Measurements from ENCODE around the gene EHBP1L1.
A peak's percentile ranks its signal among the peaks of the same experiment; 100 is the strongest.

EHBP1L1 gene

DNA sequence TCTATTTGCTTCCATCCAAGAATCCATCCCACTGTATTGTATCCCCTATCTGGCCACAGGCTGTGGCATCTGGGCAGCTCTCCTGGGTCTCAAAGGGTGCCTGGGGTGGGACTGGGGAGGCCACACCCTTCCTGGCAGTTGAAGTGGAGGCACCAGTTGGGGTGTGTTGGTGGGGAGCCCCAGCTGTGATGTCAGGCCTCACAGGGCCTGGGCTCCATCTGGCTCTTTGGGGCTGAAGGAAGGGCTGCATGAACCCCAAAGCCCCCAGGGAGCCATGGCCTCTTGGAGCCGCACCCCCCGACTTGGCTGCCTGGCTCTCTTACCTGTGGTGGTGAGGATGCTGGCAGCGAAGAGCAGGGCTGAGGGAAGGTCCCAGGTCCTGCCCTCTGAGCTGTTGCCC, 19.3 kb downstream of the EHBP1L1 start:
- DNase-seq (ENCODE audit: low read depth, low spot score): no peak

DNA sequence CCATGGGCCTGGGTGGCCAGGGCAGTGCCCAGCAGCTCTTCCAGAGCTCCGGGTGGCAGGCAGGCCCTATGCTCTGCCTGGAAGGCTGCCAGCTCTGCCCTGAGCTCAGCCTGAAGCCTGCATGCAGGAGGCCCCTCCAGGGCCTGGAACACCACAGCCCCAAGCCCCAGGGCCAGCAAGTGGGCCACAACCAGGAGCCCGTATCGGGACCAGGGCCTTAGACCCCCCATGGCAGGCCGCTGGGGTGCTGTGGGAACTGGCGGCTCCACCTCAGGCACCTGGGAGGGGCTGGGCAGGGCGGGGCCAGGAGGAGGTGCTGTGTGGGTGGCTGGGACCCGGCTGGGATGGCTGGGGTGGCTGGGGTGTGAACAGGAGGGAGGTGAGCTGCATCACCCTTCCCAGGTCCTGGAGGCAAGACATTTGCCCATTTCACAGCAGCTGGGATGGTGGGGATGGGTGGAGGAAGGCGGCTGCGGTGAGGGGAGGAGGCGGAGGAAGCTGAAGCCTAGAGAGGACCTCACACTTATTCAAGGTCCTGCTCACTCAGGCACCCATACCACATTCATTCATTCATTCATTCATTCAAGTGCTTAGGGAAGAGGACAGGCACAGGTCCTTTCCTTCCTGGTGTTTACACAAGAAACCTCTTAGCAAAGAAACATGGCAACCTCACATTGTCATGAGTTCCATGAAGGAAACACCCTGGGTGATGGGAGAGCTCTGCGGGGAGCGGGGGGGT, 19.9 kb downstream of the EHBP1L1 start, which contains the start of gene KCNK7:
Gene KCNK7, minus strand, starts transcription at position 258 of the 739 bp plus-strand sequence. Its CDS starts 28 bp downstream, at position 230.
- no peak for DNase-seq (ENCODE audit: low read depth, low spot score)

DNA sequence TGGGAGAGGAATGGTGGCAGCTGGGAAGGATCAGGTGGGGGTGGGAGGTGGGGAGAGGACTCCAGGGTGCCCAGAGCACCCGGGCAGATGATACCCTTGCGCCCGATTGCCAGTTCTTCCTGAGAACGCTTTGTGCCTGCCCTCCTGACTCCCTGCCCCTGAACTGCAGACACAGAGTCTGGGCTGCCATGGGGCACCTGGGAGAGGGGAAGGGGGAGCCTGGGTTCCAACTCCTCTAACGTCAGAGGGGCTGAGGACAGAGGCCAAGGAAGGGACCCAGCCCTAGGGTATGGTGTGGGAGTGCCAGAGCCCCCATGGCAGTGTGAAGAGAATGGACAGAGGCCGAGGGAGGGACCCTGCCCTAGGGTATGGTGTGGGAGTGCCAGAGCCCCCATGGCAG, 20.7 kb downstream of the EHBP1L1 start:
- DNase-seq (ENCODE audit: low read depth, low spot score): no peak

DNA sequence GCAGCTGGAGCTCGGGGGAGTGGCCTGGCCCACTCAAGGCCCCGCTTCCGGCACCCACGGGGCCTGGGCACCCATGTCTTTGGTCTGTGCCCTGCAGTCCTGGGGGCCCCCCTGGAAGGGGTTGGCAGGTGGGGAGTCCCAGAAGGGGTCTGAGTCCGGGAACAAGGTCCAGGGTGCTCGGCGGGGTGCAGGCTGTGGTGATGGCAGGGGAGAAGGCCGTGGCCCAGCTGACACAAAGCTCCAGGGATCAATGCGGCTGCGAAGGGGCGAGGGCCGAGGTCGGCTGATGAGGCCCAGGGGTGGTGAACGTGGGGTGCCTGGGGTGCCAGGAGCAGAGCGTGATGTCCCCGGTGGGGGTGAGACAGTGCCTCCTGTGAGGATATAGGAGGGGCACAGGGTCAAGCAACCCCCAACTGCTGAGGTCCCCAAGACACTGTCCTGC, 22.4 kb downstream of the EHBP1L1 start:
- no peak for DNase-seq (ENCODE audit: low read depth, low spot score)

DNA sequence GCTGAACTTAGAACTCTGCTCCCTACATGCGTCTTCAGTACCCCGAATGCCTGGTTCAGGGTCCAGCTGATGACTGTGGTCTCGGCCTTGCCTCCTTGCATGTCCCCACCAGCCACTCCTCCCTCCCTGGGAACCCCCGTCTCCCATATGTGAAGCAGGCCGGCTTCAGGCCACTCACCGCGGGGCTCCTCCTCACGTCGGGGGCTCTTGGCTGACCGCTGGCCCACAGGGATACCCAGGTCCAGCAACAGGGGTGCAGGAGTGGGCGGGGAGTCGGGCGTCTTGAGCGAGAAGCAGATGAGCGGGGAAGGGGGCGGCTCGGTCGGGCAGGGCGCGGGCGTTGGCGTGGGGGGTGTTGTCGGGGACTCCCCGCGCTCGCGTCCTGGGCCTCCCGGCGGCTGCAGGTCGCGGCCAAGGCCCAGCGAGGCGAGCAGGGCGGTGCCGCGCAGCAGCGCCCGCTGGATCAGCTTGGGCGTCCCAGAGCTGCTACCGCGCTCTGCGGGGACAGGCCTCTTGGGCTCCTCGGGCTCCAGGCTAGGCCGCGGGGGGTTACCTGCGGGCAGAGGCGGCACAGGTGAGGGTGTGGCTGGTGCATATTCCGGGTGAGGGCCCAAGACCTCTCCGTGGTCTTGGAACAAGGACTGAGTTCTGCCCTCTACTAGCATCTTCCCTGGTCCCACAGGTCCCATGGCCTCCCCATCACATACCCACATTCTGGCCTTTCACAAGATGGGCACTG, 23.5 kb downstream of the EHBP1L1 start:
- no peak for DNase-seq (ENCODE audit: low read depth, low spot score)

DNA sequence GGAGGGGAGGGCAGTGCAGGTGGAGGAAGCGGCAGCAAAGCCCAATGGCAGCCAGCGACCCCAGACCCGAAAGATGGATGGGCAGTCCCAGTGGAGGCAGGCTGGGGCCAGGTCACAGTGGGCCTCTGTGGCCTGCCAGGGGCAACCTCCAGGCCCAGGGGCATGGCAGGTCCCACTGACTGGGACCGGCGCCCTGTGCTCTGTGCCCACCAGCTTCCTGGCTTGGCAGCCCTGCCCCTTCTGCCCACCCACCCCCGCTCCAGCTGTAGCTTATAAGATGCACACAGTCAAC, 24.0 kb downstream of the EHBP1L1 start:
- DNase-seq (ENCODE audit: low read depth, low spot score): no peak

DNA sequence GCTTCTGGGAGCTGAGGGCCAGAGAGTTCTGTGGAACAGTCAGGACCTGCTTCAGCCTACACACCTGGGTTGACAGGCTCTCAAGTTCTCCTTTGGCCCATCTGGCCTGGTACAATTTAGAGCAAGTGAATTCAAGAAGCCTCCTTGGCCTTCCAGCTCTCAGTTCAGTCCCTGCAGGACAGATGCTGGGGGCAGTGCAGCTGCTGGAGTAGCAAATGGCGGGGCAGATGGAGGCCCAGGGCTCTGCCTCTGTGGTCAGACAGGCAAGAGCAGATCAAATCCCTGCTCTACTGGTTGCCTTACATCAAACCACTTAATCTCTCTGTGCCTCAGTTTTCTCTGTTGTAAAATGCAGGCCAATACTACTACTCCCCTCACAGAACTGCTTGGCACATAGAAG, 28.4 kb downstream of the EHBP1L1 start:
- DNase-seq (ENCODE audit: low read depth, low spot score): no peak

DNA sequence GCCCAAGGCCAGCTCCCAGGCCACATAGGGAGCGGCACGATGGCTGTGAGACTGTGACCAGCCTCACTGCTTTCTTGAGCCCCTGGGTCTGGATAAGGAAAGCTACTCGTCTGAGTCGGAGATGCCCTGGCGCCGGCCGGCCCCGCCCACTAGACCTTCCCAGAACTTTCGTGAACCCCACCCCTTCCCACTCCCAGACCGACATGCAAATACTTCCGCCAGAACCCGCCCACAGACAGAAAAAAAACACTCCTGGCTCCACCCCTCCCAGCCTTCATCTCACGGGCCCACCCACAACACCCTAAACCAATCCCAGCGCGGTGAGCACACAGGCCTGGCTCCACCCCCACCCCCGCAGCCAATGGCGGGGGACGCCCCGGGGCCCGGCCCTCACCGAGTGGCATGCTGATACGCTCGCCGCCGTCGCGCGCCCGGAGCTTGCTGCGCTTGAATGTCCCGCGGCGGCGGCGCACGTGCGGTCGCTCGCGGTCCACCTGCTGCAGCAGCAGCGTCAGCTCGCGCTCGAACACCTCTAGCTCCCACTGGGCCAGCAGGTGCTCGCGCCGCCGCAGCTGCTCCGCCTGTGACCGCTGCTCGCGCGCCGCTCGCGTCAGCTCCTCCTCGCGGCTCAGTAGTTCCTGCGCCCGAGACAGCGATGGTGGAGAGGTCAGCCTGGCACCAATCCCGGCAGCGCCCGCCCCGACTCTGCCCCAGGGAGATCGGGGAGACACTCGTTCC, 31.2 kb downstream of the EHBP1L1 start:
- DNase-seq (ENCODE audit: low read depth, low spot score): peak; percentile 92

DNA sequence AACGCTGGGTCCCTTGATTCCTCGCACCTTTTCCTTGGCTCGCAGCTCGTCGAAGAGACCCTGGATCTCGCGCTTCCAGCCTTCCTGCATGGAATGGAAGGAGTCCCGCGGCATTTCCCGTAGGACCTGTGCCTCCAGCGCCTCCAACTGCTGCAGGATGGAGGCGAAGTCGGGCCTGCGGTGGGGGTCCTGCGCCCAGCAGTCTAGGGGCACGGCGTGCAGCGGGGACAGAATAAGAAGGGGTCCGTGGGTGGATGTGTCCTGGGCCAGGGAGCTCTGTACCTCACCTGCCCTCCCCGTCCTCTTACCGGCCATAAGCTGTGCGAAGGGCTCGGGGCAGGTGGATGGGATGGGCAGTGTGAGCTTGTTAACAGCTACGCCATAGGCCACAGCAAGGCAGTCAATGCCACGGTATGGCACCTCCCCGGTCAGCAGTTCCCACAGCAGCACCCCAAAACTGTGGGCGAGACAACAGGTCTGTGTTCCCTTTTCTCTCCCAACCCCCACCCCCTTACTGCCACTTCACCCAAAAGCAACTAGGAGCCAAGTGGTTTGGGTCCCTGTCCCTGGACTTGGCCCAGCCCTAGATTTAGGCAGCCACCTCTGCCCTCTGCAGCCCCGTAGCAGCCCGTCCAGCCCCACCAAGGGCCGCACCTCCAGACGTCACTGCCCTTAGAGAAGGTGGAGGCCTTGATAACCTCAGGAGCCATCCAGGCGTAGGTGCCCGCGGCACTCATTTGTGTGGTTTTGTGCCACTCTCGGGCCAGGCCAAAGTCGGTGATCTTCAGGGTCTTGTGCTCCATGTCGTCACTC, 32.0 kb downstream of the EHBP1L1 start:
- DNase-seq (ENCODE audit: low read depth, low spot score): no peak

DNA sequence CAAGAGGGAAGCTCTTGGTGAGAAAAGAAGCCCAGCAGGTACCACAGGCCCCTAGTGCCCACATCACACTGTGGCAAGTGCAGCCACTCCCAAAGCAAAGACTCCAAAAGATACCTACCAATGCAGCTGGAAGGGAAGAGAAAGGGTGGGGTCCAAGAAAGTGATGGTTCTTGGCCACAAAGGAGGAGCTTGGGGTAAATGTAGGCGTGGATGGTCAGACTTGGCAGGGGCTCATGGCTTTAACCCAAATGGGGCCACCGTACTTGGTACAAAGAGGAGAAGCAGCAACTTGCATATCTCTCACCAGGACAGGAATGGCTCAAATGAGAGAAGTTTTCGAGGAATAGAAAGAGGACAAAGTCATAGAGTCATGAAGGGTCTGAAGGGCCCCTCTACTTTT, 33.4 kb downstream of the EHBP1L1 start:
- no peak for DNase-seq (ENCODE audit: low read depth, low spot score)

DNA sequence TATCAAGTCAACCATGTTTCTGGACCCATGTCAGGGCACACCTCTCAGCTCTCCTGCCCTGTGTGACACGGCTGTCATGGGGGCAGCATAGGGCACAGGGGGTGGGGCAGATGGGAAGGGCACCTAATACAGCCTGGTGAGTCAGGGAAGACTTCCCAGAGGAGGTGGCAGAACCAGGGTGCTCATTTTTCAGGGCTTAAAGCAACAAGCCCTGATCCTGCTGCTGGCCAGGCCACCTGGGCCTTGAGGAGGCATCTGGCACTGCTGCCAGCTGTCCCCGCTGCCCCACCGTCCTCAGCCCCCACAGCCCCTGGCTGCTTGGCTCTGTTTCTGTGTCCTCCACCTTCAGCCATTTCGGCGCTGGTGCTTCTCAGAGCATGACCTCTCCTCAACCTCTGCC, 33.8 kb downstream of the EHBP1L1 start:
- DNase-seq (ENCODE audit: low read depth, low spot score): no peak

DNA sequence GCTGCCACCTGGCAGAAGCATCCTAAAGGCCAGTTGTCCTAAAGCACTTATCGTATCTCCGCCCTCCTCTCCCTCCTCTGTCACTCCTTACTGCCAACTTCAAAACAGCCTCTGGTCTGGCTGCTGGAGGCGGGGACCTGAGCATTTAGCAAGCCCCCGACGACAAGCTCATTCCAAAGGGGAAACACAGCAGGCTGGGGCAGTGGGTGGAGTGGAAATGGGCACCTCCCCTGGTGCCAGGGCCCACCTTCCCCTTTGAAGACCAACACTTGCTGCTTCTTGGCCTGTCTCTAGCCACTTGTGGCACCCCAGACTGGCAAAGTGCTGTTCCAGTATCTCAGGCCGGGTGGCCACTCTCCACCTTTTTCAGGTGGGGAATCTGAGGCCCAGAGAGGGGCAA, 34.6 kb downstream of the EHBP1L1 start:
- no peak for DNase-seq (ENCODE audit: low read depth, low spot score)

DNA sequence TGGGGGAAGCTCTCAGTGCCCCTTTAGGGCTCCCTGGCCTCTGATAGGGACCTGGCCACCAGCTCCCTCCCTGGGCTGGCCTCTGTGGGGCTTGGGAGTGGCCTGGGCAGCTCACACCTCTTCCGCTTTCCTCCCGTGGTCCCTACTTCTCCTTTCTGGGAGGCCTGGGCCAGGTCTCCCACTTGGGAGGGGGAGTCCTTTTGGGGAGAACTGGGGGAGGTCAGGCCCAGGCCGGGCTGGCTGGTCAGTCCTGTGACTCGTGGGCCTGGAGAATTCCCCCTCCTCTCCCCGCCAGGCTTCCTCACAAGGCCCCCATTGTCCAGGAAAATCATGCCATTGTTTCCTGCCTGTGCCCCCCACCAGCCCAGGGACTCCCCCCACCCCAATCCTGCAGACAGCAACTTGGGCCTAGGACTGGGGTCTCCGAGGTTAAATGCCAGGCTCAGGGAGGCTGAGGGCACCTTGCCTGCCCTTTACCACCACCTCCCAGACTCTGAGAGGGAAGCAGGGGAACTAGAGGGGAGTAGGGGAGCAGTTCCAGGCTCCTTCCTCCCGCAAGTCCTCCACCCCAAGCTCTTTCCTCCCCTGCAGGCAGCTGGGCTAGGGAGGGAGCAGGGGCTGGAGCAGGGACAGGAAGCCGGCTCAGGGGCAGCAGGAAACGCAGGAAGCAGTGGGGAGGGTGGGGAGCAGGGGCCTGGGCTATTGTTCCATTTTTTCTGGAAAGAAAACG, 35.3 kb downstream of the EHBP1L1 start:
- no peak for DNase-seq (ENCODE audit: low read depth, low spot score)

DNA sequence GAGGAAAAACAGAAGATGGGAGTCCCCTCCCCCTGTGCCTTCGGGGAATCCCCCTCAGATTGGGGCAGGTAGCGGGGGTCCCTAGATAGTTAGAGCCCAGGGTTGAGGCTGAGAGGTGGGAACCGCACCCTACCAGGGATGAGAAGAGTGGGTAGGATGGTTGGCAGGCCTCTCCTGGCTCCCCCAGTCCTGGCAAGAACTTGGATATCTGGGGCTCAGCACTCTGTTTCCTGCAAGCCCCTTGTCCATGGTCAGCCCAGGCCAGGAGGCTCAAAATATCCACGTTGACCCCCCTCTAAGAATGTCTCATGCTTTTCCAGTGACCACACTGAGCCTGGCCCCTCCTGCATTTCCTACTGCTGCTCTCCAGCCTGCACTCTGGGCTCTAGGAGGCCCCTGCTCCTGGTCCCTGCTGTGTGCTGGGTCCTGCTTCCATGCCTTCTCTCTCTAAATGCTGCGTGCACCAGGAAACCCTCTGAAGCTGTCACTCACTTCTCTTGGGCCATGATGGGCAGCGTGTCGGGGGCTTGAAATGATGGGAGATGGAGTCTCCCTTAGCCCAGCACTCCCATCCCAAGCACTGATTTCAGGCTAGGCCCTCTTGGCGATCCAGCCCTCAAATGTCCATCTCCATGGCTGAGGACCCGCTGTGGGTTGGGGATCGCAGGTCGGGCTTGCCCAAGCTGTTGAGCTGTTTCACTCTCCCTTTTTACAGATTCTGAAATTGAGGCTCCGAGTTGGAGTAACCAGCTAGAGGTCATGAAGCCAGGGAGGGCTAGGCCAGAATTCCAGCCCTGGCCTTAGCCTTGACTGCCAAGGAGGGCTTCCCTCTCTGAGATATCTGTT, 36.1 kb downstream of the EHBP1L1 start:
- DNase-seq (ENCODE audit: low read depth, low spot score): no peak

DNA sequence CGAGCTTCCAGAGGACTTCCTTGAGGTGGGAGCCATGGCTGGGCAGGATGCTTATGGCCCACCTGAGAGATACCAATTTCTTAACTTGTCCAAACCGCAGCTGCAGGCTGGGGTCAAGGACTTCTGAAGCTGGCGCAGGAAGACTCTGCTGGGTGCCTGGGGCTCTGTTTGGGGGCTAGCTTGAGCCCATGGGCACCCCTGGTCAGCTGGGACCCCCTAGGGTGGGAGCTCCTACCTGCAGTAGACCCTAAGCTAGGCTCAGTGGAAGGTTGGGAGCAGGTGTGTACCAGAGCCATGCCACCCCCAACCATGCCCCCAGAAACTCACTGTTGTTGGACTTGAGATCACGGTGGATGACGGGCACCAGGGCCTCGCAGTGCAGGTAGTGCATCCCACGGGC, 36.8 kb downstream of the EHBP1L1 start:
- no peak for DNase-seq (ENCODE audit: low read depth, low spot score)

DNA sequence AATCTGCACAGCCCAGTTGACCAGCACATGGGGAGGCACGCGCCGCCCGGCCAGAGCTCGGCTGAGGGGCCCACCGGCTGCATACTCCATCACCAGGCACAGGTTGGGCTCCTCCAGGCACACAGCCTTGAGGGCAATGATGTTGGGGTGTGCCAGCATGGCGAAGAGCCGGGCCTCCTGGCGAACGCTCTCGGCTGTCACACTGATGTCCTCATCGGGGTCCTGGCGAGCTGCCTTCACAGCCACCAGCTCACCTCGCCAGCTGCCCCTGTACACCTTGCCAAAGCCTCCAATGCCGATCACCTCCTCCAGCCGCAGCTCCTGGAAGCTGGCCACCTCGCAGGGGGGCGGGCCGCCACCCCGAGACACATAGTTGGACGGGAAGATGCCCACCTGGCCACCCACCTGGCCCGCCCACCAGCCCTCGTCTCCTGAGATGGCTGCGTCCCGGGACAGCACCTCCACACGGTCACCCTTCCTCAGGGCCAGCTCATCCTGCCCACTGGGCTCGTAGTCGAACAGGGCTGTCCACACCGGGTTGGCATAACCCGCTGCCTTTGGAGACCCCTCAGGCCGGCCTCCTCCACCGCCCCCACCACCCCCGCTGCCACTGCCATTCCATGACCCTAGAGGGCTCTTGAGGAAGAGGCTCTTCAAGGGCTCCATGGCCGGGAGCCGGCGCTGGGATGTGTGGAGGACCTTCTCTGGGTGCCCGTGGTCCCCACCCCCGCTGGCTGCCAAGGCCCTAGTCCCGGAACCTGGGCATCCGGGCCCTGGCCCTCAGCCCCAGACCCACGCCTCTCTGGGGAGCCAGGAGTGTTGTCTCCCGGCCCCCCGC, 37.5 kb downstream of the EHBP1L1 start:
- no peak for DNase-seq (ENCODE audit: low read depth, low spot score)

DNA sequence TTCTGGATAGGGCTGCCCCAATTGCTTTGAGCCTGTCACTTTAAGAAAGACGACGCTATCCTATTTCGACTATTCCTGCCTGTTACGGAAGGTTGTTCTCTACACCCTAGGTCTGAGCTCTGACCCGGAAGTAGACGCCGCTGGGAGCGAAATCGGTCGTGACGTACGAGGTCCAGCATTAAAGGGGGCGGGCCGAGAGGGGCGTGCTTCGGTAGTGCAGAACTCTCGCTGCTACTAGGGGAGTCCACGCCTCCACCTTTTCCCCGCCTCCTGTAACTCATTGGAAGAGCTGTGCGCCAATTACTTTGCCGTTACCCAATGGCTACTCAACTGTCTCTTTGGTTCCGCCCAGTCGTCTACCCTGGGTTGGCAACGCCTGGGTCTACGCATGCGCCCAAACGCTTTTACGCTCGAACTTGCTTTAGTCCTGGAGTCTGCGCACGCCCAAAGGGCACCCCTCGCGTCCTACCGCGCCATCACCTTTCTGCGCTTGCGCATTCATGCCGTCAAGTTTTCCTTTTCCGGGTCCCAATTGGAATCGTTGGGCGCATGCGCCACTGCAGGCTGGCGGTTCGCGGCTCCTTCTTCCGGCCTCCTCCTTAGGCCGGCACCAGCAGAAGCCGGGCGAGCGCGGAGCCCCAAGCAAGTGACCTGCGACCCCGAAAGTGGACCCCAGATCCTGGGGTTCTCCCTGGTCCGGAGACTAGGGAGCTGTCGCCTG, 39.5 kb downstream of the EHBP1L1 start, which contains the start of gene PCNX3:
Gene PCNX3, plus strand, starts transcription at position 548 of the 721 bp plus-strand sequence. CDS start 536 bp downstream, outside the sequence.
- DNase-seq (ENCODE audit: low read depth, low spot score): peak; percentile 99

DNA sequence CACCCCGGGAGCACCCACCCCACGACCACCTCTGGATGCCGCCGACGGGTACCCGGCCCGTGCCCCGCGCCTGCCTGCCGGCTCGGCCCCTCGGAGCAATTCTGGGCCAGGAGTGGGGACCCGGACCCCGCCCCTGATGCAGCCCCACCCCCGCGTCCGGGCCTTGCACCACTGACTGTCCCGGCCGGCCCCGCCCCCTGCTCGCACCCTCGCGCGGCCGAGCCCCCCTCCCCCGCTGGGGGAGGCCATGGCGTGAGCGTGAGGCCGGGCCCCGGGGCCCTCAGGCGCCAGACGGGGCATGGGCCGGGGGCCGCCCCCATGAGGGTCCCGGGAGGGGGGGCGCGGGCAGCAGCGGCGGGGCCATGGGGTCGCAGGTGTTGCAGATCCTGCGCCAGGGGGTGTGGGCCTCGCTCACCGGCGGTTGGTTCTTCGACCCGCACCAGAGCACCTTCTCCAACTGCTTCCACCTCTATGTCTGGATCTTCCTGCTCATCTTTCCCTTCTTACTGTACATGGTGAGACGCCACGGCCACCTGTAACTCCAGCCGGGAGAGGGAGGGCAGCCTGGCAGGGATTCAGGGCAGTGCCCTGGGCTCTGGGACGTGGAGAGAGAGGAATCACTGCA, 40.2 kb downstream of the EHBP1L1 start:
- no peak for DNase-seq (ENCODE audit: low read depth, low spot score)

Data from iPS DF 19.7 (cell line).